D721Med (cell line): Measurements from ENCODE around the gene BTBD1.

ENCODE experiments used
- DNase-seq: peaks from one replicate; pipeline ENCODE4 v3.0.0; 2011; ENCODE audit warnings: low spot score; ENCODE audit not compliant: insufficient read length
- FAIRE-seq: peaks from 2 replicates; lab custom pipeline; 2011; peaks lifted over from hg19 to GRCh38; lab: Jason Lieb, UNC
- TF ChIP-seq, protein P1 (sequence below): IDR thresholded peaks from 2 replicates; pipeline ENCODE4 v1.5.1; 2012; ENCODE audit warnings: mild to moderate bottlenecking, control low read depth; ENCODE audit not compliant: insufficient read depth; ENCODE audit errors: missing control alignments

BTBD1 gene

DNA sequence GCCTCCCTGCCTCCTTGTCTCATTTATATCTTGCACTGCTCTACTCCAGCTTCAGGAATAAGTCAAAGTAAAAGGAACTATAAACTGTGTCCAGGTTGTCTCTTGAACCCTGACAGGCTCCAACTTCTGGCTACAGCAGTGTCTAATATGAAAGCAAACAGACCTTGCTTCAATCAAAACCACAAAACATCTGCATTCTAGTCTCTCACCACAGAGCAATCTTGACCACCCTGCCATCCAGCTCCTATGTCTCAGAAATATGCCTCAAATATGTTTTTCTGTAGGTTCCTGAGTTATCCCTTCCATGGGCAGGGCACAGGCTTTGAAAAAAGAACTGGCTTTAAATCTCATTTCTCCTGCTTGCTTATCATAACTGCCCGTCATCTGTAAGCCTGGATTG, 94.1 kb downstream of the BTBD1 start:
- no peak for FAIRE-seq
- no peak for DNase-seq
- TF ChIP-seq, protein P1, sequence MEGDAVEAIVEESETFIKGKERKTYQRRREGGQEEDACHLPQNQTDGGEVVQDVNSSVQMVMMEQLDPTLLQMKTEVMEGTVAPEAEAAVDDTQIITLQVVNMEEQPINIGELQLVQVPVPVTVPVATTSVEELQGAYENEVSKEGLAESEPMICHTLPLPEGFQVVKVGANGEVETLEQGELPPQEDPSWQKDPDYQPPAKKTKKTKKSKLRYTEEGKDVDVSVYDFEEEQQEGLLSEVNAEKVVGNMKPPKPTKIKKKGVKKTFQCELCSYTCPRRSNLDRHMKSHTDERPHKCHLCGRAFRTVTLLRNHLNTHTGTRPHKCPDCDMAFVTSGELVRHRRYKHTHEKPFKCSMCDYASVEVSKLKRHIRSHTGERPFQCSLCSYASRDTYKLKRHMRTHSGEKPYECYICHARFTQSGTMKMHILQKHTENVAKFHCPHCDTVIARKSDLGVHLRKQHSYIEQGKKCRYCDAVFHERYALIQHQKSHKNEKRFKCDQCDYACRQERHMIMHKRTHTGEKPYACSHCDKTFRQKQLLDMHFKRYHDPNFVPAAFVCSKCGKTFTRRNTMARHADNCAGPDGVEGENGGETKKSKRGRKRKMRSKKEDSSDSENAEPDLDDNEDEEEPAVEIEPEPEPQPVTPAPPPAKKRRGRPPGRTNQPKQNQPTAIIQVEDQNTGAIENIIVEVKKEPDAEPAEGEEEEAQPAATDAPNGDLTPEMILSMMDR, result no peak

GRCh38 chr15:82971218-82971984, 95.7 kb downstream of the BTBD1 start:
- TF ChIP-seq, protein P1, result no peak
- no peak for DNase-seq

GRCh38 chr15:82970696-82971095, 96.4 kb downstream of the BTBD1 start:
- FAIRE-seq, result no peak
- TF ChIP-seq, protein P1, result no peak
- DNase-seq, result no peak

More at GRCh38 chr15:82971218-82971984, 95.7 kb downstream of the BTBD1 start:
- no peak for FAIRE-seq

- DNase-seq (no peak), FAIRE-seq (no peak)
- TF ChIP-seq, protein P1, result no peak
Measured at GRCh38 chr15:82970078-82970686, 96.9 kb downstream of the BTBD1 start.

- DNase-seq, result no peak
- FAIRE-seq, result no peak
- TF ChIP-seq, protein P1, result no peak
Measured at GRCh38 chr15:82969353-82969752, 97.7 kb downstream of the BTBD1 start.

DNA sequence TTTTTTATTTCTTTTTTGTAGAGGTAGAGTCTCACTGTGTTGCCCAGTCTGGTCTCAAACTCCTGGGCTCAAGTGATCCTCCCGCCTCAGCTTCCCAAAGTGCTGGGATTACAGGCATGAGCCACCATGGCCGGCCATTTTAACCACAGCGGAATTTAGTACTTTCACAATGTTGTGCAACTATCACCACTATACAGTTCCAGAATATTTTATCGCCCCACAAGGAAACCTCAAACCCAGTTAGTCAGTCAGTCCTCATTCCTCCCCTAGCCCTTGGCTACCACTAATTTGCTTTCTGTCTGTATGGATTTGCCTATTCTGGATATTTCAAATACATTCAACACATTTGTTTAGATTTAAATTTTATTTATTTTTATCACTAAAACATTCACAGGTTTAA, 99.0 kb downstream of the BTBD1 start:
- FAIRE-seq (no peak), DNase-seq (no peak)
- TF ChIP-seq, protein P1, result no peak

DNA sequence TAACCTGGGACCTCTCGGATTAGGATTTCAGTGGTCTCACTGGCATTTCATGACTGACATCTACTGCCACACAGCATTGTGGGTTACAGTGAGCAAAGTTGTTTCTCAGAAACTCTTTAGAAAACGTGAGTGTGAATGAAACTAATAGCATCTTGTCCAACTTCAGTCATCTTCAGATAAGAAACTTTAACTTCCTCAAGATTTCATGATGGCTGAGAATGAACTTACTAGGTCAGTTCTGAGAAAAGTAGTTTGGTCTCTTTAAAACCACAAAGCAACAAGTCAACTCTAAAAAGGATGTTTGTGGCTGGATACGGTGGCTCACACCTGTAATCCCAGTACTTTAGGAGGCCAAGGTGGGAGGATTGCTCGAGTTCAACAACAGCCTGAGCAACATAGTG, 100.4 kb downstream of the BTBD1 start:
- DNase-seq (no peak), FAIRE-seq (no peak)
- TF ChIP-seq, protein P1, result no peak
